HG03575 (cell line): ENCODE measurements around the gene FOXP1.
"Not testable (repeated sequence)": the region's sequence is repeated elsewhere in the genome, so short reads cannot be mapped to it uniquely, and the experiment has no call there.

Source experiments
- ATAC-seq: cut with Tn5 transposase; IDR thresholded peaks from one replicate; pipeline ENCODE4 v1.9.1; 2021; ENCODE audit not compliant: unreplicated experiment, insufficient number of reproducible peaks, low FRiP score; ENCODE audit errors: extremely low read depth

Gene FOXP1

DNA sequence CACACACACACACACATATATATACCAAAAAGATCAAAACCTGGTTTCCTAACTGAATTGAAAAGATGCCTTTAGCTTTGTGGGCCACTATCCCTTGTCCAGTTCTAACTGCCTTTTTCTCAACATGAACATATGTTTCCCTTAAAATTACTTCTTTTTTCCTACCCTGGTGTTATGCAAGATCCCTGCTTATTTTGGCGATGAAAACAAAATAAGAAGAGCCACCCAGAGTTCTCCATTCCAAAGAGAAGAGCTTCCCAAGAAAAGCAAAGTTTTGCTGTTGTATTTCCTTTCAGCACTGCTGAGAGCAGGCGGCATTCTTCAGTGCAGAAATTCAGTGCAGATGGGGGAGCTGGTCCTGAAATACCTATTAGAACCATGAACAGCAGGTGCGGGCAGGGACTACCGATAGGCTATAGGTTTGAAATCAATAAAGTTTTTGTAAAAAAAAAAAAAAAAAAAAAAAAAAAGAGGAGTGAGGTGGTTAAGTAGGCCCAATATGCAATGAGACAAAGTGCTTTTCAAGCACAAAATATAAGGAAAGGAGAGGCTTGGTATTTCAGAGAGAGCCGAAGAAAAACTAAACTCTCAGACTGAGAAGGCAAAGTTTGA, 238.0 kb downstream of the FOXP1 start:
- ATAC-seq: no peak

DNA sequence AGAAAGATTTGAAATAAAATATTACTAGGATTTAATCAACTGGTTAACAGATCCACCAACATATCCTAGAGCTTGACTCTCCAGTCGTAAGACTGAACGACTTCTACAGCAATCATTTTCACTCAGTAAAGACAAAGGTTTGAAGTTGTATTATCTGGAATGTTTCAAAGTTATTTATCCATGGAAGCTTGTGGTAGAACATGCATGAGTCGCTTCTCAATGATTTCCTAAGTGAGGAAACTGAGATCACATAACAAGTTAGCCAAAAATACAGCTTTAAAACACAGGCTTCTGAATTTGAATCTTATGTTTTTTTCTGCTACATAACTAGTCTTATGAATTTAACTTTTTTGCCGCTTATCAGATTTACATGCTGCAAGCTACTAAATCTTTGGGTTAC, 241.8 kb downstream of the FOXP1 start:
- no peak for ATAC-seq

DNA sequence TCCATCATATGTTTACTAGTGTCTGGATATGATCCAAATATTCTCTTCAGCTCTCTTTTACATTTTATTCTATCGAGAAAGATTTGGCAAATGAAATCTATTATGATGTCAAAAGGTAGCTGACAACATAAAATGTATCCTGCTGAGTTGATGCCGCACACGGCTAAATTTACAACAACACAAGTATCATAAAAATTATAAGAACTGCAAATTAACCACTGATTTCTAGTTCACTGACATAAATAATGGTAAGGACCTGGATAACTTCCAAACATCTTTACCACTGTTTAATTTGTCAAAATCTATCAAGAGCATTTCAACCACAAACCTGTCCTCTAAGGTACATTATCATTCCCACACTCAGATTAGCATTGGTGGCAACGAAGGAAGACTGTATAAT, 244.5 kb downstream of the FOXP1 start:
- ATAC-seq: no peak

- no peak for ATAC-seq
Observed at GRCh38 chr3:71332813-71333212, 250.7 kb downstream of the FOXP1 start.

GRCh38 chr3:71330909-71331308, 252.6 kb downstream of the FOXP1 start:
- no peak for ATAC-seq

DNA sequence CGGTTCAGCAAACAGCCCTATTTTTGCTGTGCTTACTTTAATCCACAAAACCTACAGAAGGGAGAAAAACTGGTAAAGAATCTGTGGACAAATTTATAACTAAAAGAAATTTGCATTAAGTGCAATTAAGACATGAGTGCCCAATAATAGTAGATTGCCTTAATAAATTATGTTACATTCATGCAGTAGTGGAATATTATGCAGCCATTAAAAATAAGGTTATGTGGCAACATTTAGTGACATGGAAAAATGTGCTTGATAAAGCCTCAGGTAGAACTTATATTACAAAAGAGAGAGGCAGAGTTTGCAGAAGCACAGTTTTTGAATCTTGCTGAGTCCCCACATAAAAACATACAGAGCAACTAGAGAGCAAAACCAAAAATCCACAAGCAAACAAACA, 253.0 kb downstream of the FOXP1 start:
- no peak for ATAC-seq

GRCh38 chr3:71329817-71330216, 253.7 kb downstream of the FOXP1 start:
- no peak for ATAC-seq

DNA sequence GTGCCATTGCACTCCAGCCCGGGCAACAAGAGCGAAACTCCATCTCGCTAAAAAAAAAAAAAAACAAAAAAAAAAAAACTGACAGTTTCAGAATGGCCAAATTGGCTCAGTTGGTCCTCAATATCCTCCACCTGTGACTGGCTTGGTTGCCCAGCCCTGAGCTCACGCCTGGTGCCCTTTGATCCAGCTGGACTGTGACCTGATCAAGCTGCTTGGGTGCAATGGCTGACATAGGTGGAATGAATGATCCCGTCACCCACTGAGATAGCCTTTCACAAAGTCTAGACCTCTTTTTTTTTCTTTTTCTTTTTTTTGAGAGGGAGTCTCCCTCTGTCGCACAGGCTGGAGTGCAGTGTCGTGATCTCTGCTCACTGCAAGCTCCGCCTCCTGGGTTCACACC, 254.6 kb downstream of the FOXP1 start:
- no peak for ATAC-seq

- no peak for ATAC-seq
Observed at GRCh38 chr3:71327936-71328335, 255.6 kb downstream of the FOXP1 start.

DNA sequence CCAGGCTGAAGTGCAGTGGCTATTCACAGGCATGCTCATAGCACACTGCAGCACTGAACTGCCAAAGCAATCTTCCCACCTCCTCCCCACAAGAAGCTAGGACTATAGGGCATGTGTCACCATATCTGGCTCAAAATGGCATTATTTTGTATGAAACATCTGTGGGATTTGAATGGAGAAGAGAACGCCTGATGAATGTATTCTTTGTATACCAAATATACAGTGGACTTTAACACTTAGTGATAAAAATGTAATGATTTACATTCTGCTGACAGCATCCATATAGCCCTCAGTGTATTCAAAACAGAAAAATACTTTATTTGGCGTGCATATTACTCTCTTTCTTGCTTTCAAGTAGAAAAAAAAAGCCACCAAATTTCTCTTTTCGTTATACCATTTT, 257.8 kb downstream of the FOXP1 start:
- ATAC-seq: no peak

DNA sequence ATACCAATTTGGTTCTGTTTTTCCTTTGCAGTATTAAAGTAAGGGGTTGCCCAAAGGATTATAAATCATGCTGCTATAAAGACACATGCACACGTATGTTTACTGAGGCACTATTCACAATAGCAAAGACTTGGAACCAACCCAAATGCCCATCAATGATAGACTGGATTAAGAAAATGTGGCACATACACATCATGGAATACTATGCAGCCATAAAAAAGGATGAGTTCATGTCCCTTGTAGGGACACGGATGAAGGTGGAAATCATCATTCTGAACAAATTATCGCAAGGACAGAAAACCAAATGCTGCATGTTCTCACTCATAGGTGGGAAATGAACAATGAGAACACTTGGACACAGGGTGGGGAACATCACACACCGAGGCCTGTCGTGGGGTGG, 259.3 kb downstream of the FOXP1 start:
- not testable (repeated sequence) for ATAC-seq

DNA sequence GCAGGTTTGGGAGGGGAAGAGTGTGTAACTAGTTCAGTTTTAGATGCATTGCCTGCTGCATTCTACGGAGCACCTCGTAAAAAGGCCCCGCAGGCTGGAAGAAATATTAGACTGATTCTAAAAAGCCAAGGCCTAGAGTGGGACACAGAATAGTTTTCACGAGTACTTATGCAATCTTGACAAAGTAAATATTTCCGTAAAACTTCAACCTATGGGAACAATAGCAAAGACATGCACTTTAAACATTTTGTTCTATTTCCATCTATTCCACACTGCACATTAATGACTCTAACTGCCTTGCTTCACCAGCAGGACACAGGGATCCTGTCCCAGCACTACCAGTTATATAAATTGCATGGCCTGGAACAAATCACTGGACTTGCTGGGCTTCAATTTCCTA, 260.0 kb downstream of the FOXP1 start:
- no peak for ATAC-seq

DNA sequence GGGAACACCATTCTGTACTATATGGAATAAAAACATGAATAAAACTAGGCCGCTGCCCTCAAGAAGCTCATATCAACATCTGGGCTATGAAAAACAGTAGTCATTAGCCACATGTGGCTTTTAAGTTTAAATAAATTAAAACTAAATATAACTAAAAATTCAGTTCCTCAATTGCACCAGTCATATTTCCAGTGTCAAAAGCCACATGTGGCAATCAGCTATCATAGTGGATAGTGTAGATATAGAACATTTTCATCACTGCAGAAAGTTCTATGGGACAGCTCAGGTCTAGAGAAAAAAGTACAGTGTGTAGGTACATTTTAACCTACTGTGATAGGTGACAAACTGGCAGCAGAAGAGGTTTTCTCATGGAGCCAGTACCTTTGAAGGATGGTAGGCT, 261.4 kb downstream of the FOXP1 start:
- ATAC-seq: no peak

DNA sequence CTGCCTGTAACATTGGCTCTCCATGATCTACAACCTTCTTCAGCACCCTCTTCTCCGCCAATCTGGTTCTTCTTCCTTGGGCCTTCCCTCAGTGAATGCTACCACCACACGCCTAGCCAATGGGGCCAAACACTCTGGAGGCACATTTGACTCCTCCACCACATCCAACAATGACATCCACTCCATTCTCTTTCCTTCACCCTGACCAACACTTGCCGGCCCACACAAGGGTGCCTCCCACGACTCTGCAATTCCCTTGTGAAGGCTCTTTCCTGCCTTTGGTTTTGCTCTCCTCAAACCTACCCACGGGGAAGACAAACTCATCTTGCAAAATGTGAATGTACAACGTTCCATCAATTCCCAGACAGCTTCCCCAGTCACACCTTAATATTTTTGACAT, 263.8 kb downstream of the FOXP1 start:
- no peak for ATAC-seq

- no peak for ATAC-seq
Observed at GRCh38 chr3:71318458-71318827, 265.1 kb downstream of the FOXP1 start.

DNA sequence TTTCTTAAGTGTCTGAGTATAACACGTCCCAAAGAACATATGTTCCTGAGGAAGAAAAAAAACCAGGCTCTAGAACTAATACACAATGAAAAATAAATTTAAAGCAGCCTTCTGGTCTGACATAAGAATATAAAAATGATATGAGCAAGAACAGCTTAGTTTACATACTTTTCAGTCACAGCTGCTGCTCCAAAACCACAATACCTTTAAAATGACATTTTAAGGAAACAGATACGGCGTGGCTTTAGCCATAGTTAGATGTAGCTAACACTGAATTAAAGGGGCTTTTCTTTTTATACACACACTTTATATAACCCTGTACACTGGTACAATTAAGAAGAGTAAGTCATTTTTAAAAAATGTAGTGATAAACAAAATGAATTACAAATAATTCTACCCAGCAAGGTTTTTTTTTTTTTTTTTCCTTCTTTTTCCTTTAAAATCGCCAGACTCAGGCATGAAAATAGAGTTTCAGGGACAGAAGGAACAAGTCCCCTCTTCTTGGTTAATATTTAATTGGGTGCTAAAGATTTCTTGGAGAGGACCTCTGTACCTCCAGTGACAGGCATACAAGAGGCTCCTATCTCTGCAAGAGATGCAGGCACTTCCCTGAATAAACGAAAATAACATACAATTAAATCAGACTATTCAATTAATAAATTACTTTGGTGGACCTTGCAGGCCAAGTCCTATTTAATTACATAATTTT, 265.6 kb downstream of the FOXP1 start:
- no peak for ATAC-seq

- ATAC-seq: no peak
Observed at GRCh38 chr3:71317140-71317539, 266.4 kb downstream of the FOXP1 start.

DNA sequence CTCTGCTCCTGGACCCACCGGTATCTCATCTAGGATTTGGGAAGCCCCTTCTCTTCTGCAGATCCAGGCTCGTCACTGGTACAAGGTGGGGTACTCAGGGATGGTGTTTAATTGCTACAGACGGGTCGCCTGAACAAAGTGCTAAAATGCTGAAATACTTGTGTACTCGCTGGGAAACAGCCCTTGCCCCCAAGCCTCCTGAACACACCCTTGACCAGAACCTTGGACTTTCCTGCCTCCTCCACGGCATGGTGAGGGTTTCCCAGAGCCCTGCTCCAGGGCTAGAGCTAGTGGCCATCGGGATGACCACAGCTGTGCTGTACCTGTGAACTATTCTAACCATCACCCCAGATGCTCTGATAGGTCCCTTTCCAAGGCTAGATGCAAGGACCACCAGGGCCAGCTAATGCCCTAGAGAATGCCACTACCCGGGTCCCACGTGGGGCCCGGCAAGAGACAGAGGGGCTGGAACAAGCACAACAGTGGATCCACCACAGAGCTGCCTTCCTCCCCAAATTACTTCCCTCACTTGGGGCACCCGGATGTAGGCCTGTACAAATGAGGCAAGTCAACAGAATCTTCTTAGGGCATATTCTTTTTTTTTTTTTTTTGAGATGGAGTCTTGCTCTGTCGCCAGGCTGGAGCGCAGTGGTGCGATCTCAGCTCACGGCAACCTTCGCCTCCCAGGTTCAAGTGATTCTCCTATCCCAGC, 267.3 kb downstream of the FOXP1 start:
- ATAC-seq: no peak

DNA sequence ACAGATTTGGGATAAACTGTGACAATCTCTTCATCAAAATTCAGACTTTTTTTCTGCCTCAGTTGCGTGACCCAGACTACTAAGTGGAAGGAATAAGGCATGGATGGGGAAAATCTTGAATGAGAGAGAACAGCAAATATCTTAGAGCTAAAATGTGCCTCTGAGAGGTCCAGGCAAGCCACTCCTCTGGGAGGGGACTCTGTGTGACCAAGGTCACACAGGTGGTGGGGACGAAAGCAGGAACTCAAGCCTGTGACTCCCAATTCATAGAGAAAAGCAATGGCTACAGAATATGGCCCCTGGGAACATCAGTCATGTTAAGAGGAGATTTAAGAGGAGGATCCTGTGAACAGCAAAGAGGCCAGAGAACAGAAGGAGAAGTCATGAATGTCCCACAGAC, 268.1 kb downstream of the FOXP1 start:
- no peak for ATAC-seq

DNA sequence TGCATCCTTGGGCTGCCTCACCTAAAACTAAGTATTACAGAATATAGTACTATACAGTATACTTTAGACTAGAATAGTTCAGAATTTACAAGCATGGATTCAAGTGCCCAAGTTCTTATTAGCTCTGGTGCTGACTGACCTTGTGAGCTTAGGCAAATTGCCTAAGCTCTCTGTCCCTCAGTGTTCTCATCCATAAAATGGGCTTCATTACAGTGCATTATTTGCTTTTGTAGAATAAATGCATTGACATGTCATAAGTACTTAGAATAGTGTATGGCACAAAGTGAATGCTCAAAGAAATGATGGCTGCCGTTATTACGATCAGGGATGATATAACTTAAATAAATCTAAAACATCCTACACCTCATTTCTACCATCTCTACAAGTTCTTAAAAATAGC, 269.7 kb downstream of the FOXP1 start:
- ATAC-seq: no peak
